ENCODE measurements around the gene FSTL4. TPM values are rescaled to one million over a fixed set of nuclear protein-coding genes. Genes with fewer than 3 reads are reported as not detected.

Gene FSTL4
- total RNA-seq, 4 donors from 2014 or later = 0.18 to 0.27 (median 0.20) TPM; not detected in 1

- intact Hi-C loops (cut with DNase I; ENCODE audit: low total_unique reads) (no loop called here), in situ Hi-C loops (cut with MboI; ENCODE audit: low sequenced_read_pairs in 4 of 4) (no loop called here)
- H3K9me3 ChIP-seq = no peaks in the 10 kb centered on the region
- no peaks in the 10 kb centered on the region for H3K4me1 ChIP-seq
- no peaks in the 10 kb centered on the region for H3K27me3 ChIP-seq
- DNase-seq (no peak), ATAC-seq (no peak)
- TF ChIP-seq POLR2A (IDR thresholded peaks at IDR 0.05) = no peak
- no peak for TF ChIP-seq CTCF (IDR thresholded peaks at IDR 0.05 in 4 of 5, conservative IDR thresholded peaks at IDR 0.05 in 1 of 5)
- H3K4me3 ChIP-seq = no peak overlapping the region
- no peaks in the 10 kb centered on the region for H3K36me3 ChIP-seq
- no peak overlapping the region for H3K27ac ChIP-seq
Measured at GRCh38 chr5:133299728-133300127, 312.6 kb downstream of the FSTL4 start.

- H3K36me3 ChIP-seq = no peaks in the 10 kb centered on the region
- no peak overlapping the region for H3K27ac ChIP-seq
- in situ Hi-C loops (cut with MboI; ENCODE audit: low sequenced_read_pairs in 4 of 4) = no loop called here
- TF ChIP-seq CTCF (IDR thresholded peaks at IDR 0.05 in 4 of 5, conservative IDR thresholded peaks at IDR 0.05 in 1 of 5) = no peak
- DNase-seq = no peak
- ATAC-seq = no peak
- no peak overlapping the region for H3K4me3 ChIP-seq
- intact Hi-C loops (cut with DNase I; ENCODE audit: low total_unique reads) = no loop called here
- no peaks in the 10 kb centered on the region for H3K9me3 ChIP-seq
- H3K4me1 ChIP-seq = no peaks in the 10 kb centered on the region
- no peaks in the 10 kb centered on the region for H3K27me3 ChIP-seq
Measured at GRCh38 chr5:133299021-133299420, 313.3 kb downstream of the FSTL4 start.

- intact Hi-C loops (cut with DNase I; ENCODE audit: low total_unique reads) (no loop called here), in situ Hi-C loops (cut with MboI; ENCODE audit: low sequenced_read_pairs in 4 of 4) (no loop called here)
- H3K9me3 ChIP-seq = no peaks in the 10 kb centered on the region
- H3K36me3 ChIP-seq = no peaks in the 10 kb centered on the region
- DNase-seq (no peak), ATAC-seq (no peak)
- H3K27me3 ChIP-seq = no peaks in the 10 kb centered on the region
- TF ChIP-seq CTCF (IDR thresholded peaks at IDR 0.05 in 4 of 5, conservative IDR thresholded peaks at IDR 0.05 in 1 of 5) (no peak), POLR2A (IDR thresholded peaks at IDR 0.05) (no peak)
- H3K27ac ChIP-seq = no peak overlapping the region
- H3K4me1 ChIP-seq = no peaks in the 10 kb centered on the region
- no peak overlapping the region for H3K4me3 ChIP-seq
Measured at GRCh38 chr5:133298447-133298846, 313.9 kb downstream of the FSTL4 start.

DNA sequence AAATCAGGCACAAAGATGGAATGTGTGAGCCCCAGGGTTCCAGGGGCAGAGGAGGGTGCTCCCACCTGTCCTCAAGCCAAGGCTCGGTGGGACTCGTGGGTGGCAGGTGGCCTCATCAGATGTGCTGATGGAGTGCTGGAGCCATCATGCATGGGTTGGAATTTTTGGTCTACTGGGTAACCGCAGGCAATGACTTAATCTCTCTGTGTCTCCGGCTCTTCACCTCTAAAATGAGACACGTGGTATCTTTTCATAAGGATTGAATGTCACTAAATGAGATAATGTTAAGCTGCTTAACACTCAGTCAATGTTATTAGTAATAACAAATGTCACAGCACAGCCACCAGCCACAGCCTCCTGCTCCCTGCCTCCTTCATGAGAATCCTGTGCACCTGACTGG is 315.0 kb downstream of the FSTL4 start:
- Histone ChIP-seq H3K27me3 (no peaks in the 10 kb centered on the region), H3K4me3 (no peak overlapping the region), H3K9me3 (no peaks in the 10 kb centered on the region), H3K4me1 (no peaks in the 10 kb centered on the region), H3K27ac (no peak overlapping the region), H3K36me3 (no peaks in the 10 kb centered on the region)
- intact Hi-C loops (cut with DNase I; ENCODE audit: low total_unique reads) = no loop called here
- in situ Hi-C loops (cut with MboI; ENCODE audit: low sequenced_read_pairs in 4 of 4) = no loop called here
- ATAC-seq = no peak
- no peak for DNase-seq
- TF ChIP-seq CTCF (IDR thresholded peaks at IDR 0.05 in 4 of 5, conservative IDR thresholded peaks at IDR 0.05 in 1 of 5) (no peak), POLR2A (IDR thresholded peaks at IDR 0.05) (no peak)

GRCh38 chr5:133296624-133297023 is 315.7 kb downstream of the FSTL4 start:
- intact Hi-C loops (cut with DNase I; ENCODE audit: low total_unique reads) = no loop called here
- no peak for DNase-seq
- Histone ChIP-seq H3K9me3 (no peaks in the 10 kb centered on the region), H3K36me3 (no peaks in the 10 kb centered on the region), H3K27me3 (no peaks in the 10 kb centered on the region), H3K4me3 (no peak overlapping the region), H3K27ac (no peak overlapping the region), H3K4me1 (no peaks in the 10 kb centered on the region)
- TF ChIP-seq CTCF (IDR thresholded peaks at IDR 0.05 in 4 of 5, conservative IDR thresholded peaks at IDR 0.05 in 1 of 5) = no peak
- no peak for TF ChIP-seq POLR2A (IDR thresholded peaks at IDR 0.05)
- in situ Hi-C loops (cut with MboI; ENCODE audit: low sequenced_read_pairs in 4 of 4) = no loop called here
- ATAC-seq = no peak

Measured in gastrocnemius medialis (tissue), 4 donors.